ENCODE data around the gene C5orf58. TPM values are rescaled to one million over a fixed set of nuclear protein-coding genes. Genes with fewer than 3 reads are reported as not detected.

Gene C5orf58
- total RNA-seq, 1 donor from 2014 or later = not detected

GRCh38 chr5:170288151-170288550, 55.4 kb downstream of the C5orf58 start:
- no peaks in the 10 kb centered on the region for H4K20me1 ChIP-seq (ENCODE audit: insufficient read depth, low read length)
- FAIRE-seq (no peak), DNase-seq (ENCODE audit: low read depth) (no peak)
- no peak overlapping the region for H3K27ac ChIP-seq (ENCODE audit: low read depth, low read length)
- H3K27ac Mint-ChIP-seq (ENCODE audit: unreplicated experiment) = no peak overlapping the region
- H3K9ac ChIP-seq (ENCODE audit: low read length) = no peak overlapping the region
- no peak overlapping the region for H3K4me2 ChIP-seq (ENCODE audit: low read length)
- H3K36me3 Mint-ChIP-seq (ENCODE audit: low read depth, unreplicated experiment) = peaks cover 3% of the 10 kb centered on the region
- no peak for TF ChIP-seq EZH2 (IDR thresholded peaks at IDR 0.05; ENCODE audit: insufficient read depth, low read length)
- TF ChIP-seq CTCF (IDR thresholded peaks at IDR 0.05; ENCODE audit: insufficient read depth, low read depth, low read length) = no peak
- H3K4me3 ChIP-seq (ENCODE audit: insufficient read depth, low read depth, low read length) = no peak overlapping the region
- H3K36me3 ChIP-seq (ENCODE audit: insufficient read depth, low read length) = no peaks in the 10 kb centered on the region
- no peaks in the 10 kb centered on the region for H3K9me3 ChIP-seq (ENCODE audit: insufficient read depth, low read depth, low read length)
- peaks cover 37% of the 10 kb centered on the region for H3K9me3 Mint-ChIP-seq (ENCODE audit: unreplicated experiment)
- H3K4me1 Mint-ChIP-seq (ENCODE audit: low read depth, unreplicated experiment) = no peaks in the 10 kb centered on the region
- H3K79me2 ChIP-seq (ENCODE audit: insufficient read depth, low read length) = no peaks in the 10 kb centered on the region
- peaks cover 13% of the 10 kb centered on the region for H3K27me3 Mint-ChIP-seq (ENCODE audit: low read depth, unreplicated experiment)
- no peak overlapping the region for H3K4me3 Mint-ChIP-seq (ENCODE audit: unreplicated experiment)
- no peaks in the 10 kb centered on the region for H3K4me1 ChIP-seq (ENCODE audit: insufficient read depth, low read length)
- H3K27me3 ChIP-seq (ENCODE audit: insufficient read depth, low read length) = peaks cover 2% of the 10 kb centered on the region
- no peak overlapping the region for H2AFZ ChIP-seq (ENCODE audit: low read depth, low read length)

- Mint-ChIP-seq H3K27me3 (ENCODE audit: low read depth, unreplicated experiment) (peaks cover 16% of the 10 kb centered on the region), H3K4me1 (ENCODE audit: low read depth, unreplicated experiment) (no peaks in the 10 kb centered on the region), H3K36me3 (ENCODE audit: low read depth, unreplicated experiment) (peaks cover 3% of the 10 kb centered on the region), H3K27ac (ENCODE audit: unreplicated experiment) (no peak overlapping the region), H3K4me3 (ENCODE audit: unreplicated experiment) (no peak overlapping the region), H3K9me3 (ENCODE audit: unreplicated experiment) (peaks cover 33% of the 10 kb centered on the region)
- Histone ChIP-seq H3K4me3 (ENCODE audit: insufficient read depth, low read depth, low read length) (no peak overlapping the region), H3K9ac (ENCODE audit: low read length) (no peak overlapping the region), H2AFZ (ENCODE audit: low read depth, low read length) (no peak overlapping the region), H4K20me1 (ENCODE audit: insufficient read depth, low read length) (no peaks in the 10 kb centered on the region), H3K27me3 (ENCODE audit: insufficient read depth, low read length) (peaks cover 2% of the 10 kb centered on the region), H3K4me1 (ENCODE audit: insufficient read depth, low read length) (no peaks in the 10 kb centered on the region), H3K79me2 (ENCODE audit: insufficient read depth, low read length) (no peaks in the 10 kb centered on the region), H3K36me3 (ENCODE audit: insufficient read depth, low read length) (no peaks in the 10 kb centered on the region), H3K27ac (ENCODE audit: low read depth, low read length) (no peak overlapping the region), H3K4me2 (ENCODE audit: low read length) (no peak overlapping the region), H3K9me3 (ENCODE audit: insufficient read depth, low read depth, low read length) (no peaks in the 10 kb centered on the region)
- FAIRE-seq (no peak), DNase-seq (ENCODE audit: low read depth) (no peak)
- TF ChIP-seq EZH2 (IDR thresholded peaks at IDR 0.05; ENCODE audit: insufficient read depth, low read length) (no peak), CTCF (IDR thresholded peaks at IDR 0.05; ENCODE audit: insufficient read depth, low read depth, low read length) (no peak)
Observed at GRCh38 chr5:170288551-170288950, 55.8 kb downstream of the C5orf58 start.

- DNase-seq (ENCODE audit: low read depth) (no peak), FAIRE-seq (no peak)
- Histone ChIP-seq H3K4me2 (ENCODE audit: low read length) (no peak overlapping the region), H3K36me3 (ENCODE audit: insufficient read depth, low read length) (no peaks in the 10 kb centered on the region), H3K9me3 (ENCODE audit: insufficient read depth, low read depth, low read length) (no peaks in the 10 kb centered on the region), H3K27me3 (ENCODE audit: insufficient read depth, low read length) (peaks cover 2% of the 10 kb centered on the region), H3K27ac (ENCODE audit: low read depth, low read length) (no peak overlapping the region), H3K4me3 (ENCODE audit: insufficient read depth, low read depth, low read length) (no peak overlapping the region), H3K4me1 (ENCODE audit: insufficient read depth, low read length) (no peaks in the 10 kb centered on the region), H3K9ac (ENCODE audit: low read length) (no peak overlapping the region), H3K79me2 (ENCODE audit: insufficient read depth, low read length) (no peaks in the 10 kb centered on the region), H2AFZ (ENCODE audit: low read depth, low read length) (no peak overlapping the region), H4K20me1 (ENCODE audit: insufficient read depth, low read length) (no peaks in the 10 kb centered on the region)
- no peak for TF ChIP-seq EZH2 (IDR thresholded peaks at IDR 0.05; ENCODE audit: insufficient read depth, low read length)
- TF ChIP-seq CTCF (IDR thresholded peaks at IDR 0.05; ENCODE audit: insufficient read depth, low read depth, low read length) = no peak
- Mint-ChIP-seq H3K9me3 (ENCODE audit: unreplicated experiment) (peaks cover 30% of the 10 kb centered on the region), H3K4me1 (ENCODE audit: low read depth, unreplicated experiment) (no peaks in the 10 kb centered on the region), H3K27ac (ENCODE audit: unreplicated experiment) (no peak overlapping the region), H3K36me3 (ENCODE audit: low read depth, unreplicated experiment) (peaks cover 3% of the 10 kb centered on the region), H3K4me3 (ENCODE audit: unreplicated experiment) (no peak overlapping the region), H3K27me3 (ENCODE audit: low read depth, unreplicated experiment) (peaks cover 16% of the 10 kb centered on the region)
Observed at GRCh38 chr5:170289121-170289520, 56.3 kb downstream of the C5orf58 start.
